CD4-positive, alpha-beta T cell treated with Interleukin-10 for 1 hour (primary cell): ENCODE measurements around the gene PRODH2.

Experiments
- DNase-seq: peaks from one replicate; pipeline ENCODE4 v3.0.0-alpha.2; 2020

The PRODH2 gene

GRCh38 chr19:35757231-35757748 is 55.4 kb downstream of the PRODH2 start:
- DNase-seq, result no peak

GRCh38 chr19:35756377-35757230 is 56.0 kb downstream of the PRODH2 start, which contains the start of gene HSPB6:
Gene HSPB6, minus strand, starts transcription at chr19:35757029. Its CDS starts 21 bp downstream, at chr19:35757008.
- DNase-seq, result no peak

GRCh38 chr19:35755550-35756376 is 56.9 kb downstream of the PRODH2 start:
- DNase-seq, result peak; percentile 72

DNA sequence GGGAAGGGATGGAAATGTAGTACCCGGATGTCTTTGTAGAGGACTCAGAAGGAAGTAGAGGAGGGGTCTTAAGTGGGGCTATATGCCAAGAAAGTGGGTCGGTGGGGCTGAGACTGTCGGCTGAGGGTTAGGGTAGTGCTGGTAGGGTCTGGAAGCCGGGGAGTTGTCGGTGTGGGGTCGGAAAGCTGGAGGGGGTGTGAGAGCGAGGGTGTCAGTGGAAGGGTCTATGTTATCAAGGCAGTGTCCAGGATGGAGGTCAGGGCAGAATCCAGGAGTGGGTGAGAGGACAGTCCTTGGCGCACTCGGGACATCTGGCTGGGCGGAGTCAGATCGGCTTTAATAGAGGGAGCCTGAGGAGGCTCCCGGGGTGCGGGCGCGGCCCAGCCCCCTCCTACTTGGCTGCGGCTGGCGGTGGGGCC is 57.5 kb downstream of the PRODH2 start:
- no peak for DNase-seq

- DNase-seq, result no peak
These were observed 58.1 kb downstream of the PRODH2 start for GRCh38 chr19:35754370-35755130.

- no peak for DNase-seq
These were observed 58.8 kb downstream of the PRODH2 start for GRCh38 chr19:35753634-35754369.

DNA sequence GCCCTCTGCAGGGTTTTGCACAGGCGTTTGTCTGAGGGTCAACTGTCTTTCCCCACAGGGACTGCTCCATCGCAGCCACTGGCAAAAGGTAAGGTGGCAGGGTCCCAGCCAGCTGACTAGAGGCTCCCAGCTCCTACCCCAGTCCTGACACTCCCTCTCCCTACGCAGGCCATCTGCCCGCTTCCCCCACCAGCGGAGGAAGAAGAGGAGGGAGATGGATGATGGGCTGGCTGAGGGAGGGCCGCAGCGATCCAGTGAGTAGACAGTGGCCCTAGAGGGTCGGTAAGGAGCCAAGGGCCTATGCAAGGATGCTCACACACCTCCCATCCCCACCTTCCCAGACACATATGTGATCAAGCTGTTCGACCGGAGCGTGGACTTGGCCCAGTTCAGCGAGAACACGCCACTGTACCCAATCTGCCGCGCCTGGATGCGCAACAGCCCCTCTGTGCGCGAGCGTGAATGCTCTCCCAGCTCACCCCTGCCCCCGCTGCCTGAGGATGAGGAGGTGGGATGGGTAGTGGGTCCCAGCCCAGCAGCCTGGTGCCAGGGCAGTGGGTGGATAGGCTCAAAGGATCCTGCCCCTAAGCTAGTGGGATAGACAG is 59.8 kb downstream of the PRODH2 start:
- DNase-seq, result no peak

DNA sequence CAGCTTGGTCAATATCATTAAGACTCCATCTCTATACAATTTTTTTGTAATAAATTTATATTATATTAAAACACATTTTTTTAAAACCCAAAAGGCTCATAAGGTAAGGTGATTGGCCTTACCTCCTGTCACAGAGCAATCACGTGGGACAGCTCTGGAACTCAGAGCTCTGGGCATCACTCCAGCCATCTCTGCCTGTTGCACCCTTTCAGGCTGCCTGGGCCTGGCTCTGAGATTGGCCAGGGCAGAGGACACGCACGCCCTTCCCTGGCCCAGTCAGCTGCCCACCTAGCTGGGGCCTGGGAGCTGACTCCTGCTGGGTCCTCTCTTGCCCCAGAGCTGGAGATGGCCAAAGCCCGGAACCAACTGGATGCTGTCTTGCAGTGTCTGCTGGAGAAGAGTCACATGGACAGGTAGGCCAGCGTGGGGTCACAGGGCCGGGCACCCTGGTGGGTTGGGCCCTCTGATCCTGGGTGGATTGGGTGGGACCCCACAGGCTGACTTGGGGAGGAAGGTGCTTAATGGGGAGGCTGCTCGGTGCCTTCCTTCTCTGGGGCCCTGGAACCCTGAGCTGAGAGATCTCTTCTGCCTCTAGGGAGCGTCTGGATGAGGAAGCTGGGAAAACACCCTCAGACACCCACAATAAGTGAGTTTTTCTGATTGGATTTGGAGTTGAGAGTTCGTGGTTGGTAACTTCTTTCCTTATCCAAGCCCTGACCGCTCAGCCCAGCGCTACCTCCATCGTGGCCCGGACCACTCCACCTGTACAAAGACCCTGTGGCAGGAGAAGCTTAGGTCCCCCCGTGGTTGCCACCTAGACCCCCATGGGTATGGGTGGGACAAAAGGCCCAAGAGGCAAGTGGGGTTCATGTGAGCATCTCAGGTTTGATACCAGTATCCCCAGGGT is 60.6 kb downstream of the PRODH2 start:
- no peak for DNase-seq

DNA sequence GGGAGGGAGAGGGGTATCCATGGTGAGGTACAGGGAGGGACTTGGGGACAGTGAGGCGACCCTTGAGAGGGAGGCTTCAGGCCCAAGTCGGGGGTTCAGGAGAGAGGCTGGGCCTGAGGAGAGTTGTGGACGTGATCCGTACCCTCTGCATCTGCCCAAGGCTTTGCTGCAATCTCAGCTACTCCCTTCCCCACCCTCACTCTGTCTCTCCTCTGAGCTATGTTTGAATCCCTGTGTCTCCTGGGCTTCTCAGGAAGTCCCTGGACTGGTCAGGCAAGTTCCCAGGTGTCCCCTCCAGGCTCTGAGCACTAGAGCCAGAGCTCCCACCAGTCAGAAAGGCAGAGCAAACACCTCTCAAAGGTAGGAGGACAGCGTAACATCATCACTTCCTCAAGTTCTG is 62.5 kb downstream of the PRODH2 start:
- DNase-seq, result no peak
